ENCODE results near the gene MTHFSD. TPM values are rescaled to one million over a fixed set of nuclear protein-coding genes. Genes with fewer than 3 reads are reported as not detected.

The MTHFSD gene
- total and polyA plus RNA-seq, 10 donors: 9.1 to 32.1 (median 18.0) TPM

GRCh38 chr16:86569701-86570447 is 14.8 kb upstream of the MTHFSD start:
- DNase-seq: no peak
- Histone ChIP-seq H3K27ac (no peak overlapping the region), H3K9me3 (no peaks in the 10 kb centered on the region), H3K4me3 (no peak overlapping the region), H3K27me3 (replicated peaks in 1 of 7) (peaks cover 10 to 100% (median 85%) of the 10 kb centered on the region in 7 donors), H3K36me3 (no peaks in the 10 kb centered on the region), H3K4me1 (peaks cover 4 to 33% (median 25%) of the 10 kb centered on the region in 6 donors)
- no peak for TF ChIP-seq CTCF (IDR thresholded peaks at IDR 0.05 in 8 of 11, conservative IDR thresholded peaks at IDR 0.05 in 3 of 11)
- TF ChIP-seq POLR2AphosphoS5 (IDR thresholded peaks at IDR 0.05): no peak
- TF ChIP-seq POLR2A (IDR thresholded peaks at IDR 0.05): no peak
- intact Hi-C loops (cut with DNase I; ENCODE audit: low total_unique reads): loop anchor here (10.0 kb wide), 1 partner anchor 1065 kb away; no protein-coding TSS in a partner anchor
- 67 to 79% (median 75%) methylated on average over 13 of the region's 13 CpGs for WGBS, 5 donors

GRCh38 chr16:86568677-86569623 is 13.9 kb upstream of the MTHFSD start:
- Histone ChIP-seq H3K4me1 (peaks cover 4 to 40% (median 30%) of the 10 kb centered on the region in 6 donors), H3K36me3 (no peaks in the 10 kb centered on the region), H3K27ac (no peak overlapping the region), H3K27me3 (replicated peaks in 1 of 7) (peaks cover 13 to 100% (median 88%) of the 10 kb centered on the region in 7 donors), H3K9me3 (no peaks in the 10 kb centered on the region), H3K4me3 (peak overlapping the region in 1 of 8 donors; percentile 34)
- intact Hi-C loops (cut with DNase I; ENCODE audit: low total_unique reads): loop anchor here (10.0 kb wide), 1 partner anchor 1066 kb away; no protein-coding TSS in a partner anchor
- DNase-seq: peak; percentile 68
- WGBS, 5 donors: 17 to 25% (median 20%) methylated on average over 18 to 33 of the region's 33 CpGs
- TF ChIP-seq POLR2A (IDR thresholded peaks at IDR 0.05) (no peak), CTCF (IDR thresholded peaks at IDR 0.05 in 8 of 11, conservative IDR thresholded peaks at IDR 0.05 in 3 of 11) (no peak), POLR2AphosphoS5 (IDR thresholded peaks at IDR 0.05) (no peak)

GRCh38 chr16:86567701-86568581 is 12.9 kb upstream of the MTHFSD start:
- H3K4me3 ChIP-seq: peak overlapping the region in 3 of 8 donors; percentile 19 to 59 (median 24)
- no peaks in the 10 kb centered on the region for H3K36me3 ChIP-seq
- intact Hi-C loops (cut with DNase I; ENCODE audit: low total_unique reads): loop anchor here (10.0 kb wide), 1 partner anchor 1067 kb away; no protein-coding TSS in a partner anchor
- H3K27ac ChIP-seq: no peak overlapping the region
- 3 to 7% (median 5%) methylated on average over 18 to 116 of the region's 116 CpGs for WGBS, 5 donors
- H3K27me3 ChIP-seq (replicated peaks in 1 of 7): peaks cover 13 to 100% (median 89%) of the 10 kb centered on the region in 7 donors
- TF ChIP-seq CTCF (IDR thresholded peaks at IDR 0.05 in 8 of 11, conservative IDR thresholded peaks at IDR 0.05 in 3 of 11): no peak
- peaks cover 4 to 48% (median 37%) of the 10 kb centered on the region in 6 donors for H3K4me1 ChIP-seq
- H3K9me3 ChIP-seq: no peaks in the 10 kb centered on the region
- DNase-seq: peak; percentile 69

All from spleen (tissue), 11 donors.